HG02610 (cell line): ENCODE measurements around the gene OSBPL3.

Experiments used
- ATAC-seq: cut with Tn5 transposase; IDR thresholded peaks from one replicate; pipeline ENCODE4 v1.9.1; 2021; ENCODE audit warnings: mild to moderate bottlenecking, moderate library complexity; ENCODE audit not compliant: unreplicated experiment

Gene OSBPL3

DNA sequence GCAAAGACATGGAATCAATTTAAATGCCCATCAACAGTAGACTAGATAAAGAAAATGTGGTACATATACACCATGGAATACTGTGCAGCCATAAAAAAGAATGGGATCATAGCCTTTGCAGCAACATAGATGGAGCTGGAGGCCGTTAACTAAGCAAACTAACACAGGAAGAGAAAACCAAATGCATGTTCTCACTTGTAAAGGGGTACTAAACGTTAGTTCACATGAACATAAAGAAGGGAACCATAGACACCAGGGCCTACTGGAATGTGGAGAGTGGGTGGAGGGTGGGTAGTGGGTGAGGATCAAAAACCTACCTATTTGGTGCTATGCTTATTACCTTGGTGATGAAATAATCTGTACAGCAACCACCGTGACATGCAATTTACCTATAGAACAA lies 144.3 kb downstream of the OSBPL3 start:
- no peak for ATAC-seq

DNA sequence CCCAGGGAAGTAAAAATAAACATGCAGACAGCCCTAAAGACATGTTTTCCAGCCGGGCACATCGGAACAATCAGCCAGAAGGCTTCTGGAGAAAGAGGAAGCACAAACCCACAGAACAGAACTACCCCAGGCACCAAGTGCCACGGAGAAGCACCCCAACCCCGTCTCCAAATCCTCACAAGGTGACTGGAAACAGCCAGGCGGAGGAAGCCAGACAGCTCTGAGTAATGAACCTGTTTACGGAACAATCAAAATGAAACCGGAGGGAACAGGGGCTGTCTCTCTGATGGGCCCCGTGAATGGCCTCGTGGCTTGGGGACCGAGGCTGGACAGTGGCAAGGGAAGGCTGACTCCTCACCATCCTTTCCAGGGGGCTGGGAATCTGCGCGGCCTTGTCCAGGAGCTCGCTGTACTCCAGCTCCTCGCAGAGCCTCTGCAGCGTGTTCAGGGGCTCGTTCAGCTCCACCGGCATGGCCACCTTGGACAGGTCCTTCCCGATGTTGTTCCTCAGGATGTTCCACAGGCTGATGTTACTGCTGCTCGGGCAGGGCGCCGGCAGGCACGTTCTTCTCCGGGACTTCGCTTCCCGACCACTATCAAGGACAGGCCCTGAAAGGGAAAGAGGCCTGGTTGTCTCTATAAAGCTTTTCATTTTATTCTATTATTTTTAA lies 145.7 kb downstream of the OSBPL3 start:
- peak; percentile 64 for ATAC-seq

DNA sequence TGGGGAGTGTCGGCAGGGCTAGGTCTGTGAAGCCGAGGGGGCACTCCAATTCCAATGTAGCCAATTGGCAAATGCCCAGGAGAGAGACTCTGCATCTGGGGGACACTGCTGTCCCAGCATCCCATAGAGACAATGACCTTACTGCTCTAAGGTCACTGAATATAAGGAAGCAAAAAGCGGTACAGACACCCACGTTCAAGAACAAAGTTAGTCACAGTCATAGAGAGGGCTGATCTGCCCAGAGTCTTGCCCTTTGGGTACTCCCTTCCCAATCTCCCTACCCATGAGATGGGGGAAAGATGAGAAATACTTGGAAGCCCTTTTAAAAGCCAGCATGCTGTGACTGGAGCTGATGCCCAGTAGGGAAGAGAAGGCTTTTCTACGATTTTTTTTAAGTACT lies 146.4 kb downstream of the OSBPL3 start:
- ATAC-seq, result no peak

DNA sequence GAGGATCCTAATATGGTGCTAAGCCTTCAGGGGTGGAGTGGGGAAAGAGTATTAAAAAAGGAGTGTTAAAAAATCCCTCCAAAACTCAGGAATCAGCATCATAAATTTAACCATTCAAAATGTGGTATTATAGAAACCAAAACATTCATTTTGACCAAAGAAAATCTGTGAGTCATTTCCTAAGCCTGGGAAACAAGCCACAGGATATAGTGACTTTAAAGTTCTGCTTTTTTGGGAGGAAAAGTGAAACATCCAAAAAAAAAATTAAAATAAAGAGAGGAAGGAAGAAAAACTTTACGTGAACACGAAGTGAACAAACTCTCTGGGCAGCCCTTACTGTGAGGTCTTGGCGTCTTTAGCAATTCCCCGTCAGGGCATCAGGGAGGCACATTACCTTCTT lies 148.7 kb downstream of the OSBPL3 start:
- no peak for ATAC-seq

DNA sequence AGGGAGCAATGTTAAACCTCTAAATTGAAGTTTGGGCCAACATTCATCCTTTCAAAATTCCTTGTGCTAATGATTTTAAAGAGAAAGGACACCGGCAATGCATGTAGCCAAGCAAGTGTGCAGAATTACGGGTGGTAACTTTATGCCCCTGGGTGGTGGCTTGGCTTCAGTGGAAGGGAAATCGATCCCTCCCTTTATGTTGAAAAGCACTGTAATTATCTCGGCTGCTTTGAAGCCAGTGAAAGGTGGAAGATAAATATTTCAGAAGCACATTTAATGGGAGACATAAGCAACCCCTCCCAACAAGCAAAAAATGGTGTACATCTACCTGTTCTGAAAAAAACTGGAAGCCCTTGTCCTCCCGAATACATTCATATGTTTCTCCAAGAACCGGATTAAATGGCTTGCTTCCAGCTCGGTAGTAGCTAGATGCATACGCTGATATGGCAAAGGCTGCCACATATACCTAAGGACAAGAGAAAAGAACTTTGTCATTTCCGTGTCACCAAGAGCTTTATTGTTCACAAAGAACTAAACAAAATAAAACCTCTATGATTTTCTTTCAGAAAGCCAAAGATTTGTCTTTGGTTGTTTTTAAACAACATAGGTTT lies 149.4 kb downstream of the OSBPL3 start:
- ATAC-seq, result no peak

DNA sequence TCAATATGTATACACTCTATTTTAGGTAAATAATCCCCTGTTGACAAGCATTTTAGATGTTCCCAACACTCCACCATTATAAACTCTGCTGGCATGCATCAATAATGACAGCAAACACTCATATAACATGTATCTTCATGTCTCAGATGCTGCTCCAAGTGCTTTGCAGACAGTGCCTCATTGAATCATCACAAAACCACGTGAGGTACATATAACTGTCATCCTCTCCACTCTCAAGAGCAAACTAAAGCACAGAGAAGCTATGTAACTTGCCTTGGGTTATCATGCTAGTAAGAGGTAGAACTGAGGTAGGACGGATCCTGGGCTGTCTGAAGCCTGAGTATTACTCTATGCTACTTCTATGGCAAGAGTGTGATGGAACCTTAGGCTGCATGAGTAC lies 150.2 kb downstream of the OSBPL3 start:
- ATAC-seq, result peak; percentile 39

DNA sequence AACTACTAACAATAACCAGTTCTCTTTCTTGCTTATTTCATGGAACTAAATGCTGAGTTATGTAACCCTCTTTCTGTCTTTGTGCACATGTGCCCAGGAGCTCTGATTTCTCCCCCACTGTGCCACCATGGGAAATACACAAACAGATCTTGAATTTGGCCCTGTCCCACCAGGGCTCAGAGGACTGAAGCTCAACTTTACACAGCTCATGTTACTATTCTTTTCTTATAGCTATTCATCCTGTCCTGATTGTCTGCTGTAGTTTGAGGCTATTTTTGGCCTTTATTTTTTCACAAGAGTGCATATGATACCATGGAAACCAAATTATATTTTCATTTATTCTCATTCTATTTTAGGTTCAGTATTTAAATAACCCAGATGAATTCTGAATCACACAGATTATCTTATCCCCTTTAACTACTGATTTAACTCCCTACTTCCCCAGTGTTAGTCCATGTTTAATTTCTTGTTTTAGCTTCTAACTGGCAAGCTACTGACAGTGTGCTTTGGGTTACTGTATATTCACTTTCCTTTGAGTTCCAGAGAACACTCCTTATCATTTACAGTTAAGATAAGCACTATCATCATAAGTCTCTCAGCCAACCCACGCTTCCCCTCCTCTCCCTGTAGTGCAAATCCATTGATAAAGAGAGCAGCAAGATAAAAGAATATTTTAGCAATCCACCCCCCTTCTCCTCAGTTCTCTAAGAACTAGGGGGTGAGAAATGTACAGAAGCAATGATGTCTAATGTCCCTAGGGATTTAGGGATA lies 150.9 kb downstream of the OSBPL3 start:
- ATAC-seq, result no peak

DNA sequence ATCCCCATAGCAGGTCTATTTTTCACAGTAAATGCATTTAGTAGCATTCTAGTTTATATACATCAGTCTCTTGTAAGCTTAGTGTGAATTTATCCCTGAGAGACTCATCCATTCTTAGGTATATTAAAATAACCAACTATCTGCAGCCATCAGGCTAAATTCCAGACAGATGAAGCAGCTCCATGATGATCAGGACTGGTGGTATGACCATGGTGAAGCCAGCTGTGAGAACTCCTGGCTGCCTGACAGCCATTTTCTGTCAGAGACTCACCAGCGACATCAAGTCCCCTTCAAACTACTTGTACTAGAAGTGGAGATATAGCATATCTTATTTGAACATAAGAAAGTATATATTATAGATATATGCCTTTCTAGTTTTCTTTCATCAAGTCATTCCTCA lies 152.4 kb downstream of the OSBPL3 start:
- no peak for ATAC-seq

DNA sequence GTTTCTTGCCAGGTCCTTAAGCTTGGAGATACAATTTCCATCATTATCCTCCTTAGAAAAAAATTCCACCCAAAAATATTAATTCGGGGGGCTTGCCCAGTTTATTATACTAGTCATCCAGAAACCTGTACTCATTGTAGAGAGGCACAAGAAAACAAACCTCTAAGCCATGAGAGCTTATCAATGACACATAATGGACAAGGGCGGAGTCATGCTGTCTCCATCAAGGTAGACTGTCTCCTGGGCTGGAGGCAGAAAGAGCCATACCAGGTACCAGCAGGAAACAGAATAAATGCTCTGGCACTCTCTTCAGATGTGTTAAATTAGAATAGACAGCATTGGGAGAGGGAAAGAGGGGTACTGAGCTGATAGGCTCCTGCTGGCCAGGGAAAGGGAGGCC lies 153.0 kb downstream of the OSBPL3 start:
- no peak for ATAC-seq

DNA sequence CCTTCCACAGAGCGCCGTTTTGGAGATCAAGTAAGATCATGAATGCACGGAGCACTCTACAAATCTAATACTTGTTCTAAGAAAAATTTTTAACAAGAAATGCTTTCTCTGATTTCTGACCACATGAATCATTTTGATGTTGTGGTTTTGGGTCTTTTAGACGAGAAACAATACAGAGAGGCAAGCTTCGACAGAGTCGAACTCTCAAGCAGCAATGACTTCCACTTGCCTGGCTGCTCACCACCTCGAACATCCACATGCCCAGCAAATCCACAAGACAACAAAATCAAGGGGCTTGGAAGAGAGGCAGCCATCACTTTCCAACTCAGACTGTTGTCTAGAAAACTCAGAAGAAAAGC lies 153.3 kb downstream of the OSBPL3 start:
- no peak for ATAC-seq

DNA sequence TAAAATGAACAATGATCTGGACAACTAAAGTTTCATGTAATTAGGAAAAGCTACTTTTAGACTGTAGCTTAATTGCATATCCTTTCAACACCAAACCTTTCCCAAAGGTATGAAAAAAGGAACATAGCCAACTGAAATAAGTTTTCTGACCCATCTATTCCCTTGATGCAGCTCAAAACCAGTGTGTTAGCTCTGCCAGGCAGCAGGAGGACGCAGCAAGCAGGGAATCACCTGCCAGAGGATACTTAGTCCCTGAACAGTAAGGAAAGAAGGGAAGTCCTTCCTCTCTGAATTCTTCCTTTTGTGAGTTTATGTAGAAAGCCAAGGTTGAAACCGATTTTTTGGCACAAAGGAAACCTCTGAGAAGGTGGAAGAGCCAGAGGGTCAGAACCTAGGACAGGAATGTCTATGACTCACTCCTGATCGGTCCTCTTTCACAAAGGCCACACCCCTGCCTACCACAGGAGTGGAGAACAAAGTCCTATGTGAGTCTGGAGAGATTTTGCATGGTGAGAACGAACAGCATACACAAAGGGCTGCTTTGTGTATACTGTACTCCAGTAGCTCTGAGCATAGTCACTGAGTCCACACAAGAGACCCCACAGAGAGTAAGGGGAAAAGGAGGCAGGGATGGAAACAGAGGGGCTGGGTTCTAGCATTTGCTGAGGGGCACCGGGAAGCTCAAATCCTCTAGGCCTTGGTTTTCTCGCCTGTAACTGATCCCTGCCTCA lies 153.9 kb downstream of the OSBPL3 start:
- no peak for ATAC-seq

DNA sequence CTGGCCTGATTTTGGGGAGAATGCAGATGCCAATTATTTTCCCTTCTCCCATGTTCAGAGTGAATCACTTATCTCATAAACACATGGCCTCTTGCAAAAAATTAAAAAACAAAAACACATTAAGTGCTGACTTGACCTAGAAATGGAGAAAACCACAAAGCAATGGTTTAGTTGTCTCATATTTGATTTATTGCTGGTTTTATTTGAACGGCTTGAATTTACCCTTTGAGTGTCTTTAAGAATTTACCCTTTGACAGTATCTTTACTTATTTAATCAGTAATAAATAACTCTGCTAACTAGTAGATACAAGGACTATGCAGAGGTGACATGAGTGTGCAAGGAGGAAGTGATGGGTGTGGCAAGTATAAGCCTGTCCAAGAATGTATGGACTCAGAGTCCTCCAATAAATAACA lies 154.6 kb downstream of the OSBPL3 start:
- ATAC-seq, result no peak

DNA sequence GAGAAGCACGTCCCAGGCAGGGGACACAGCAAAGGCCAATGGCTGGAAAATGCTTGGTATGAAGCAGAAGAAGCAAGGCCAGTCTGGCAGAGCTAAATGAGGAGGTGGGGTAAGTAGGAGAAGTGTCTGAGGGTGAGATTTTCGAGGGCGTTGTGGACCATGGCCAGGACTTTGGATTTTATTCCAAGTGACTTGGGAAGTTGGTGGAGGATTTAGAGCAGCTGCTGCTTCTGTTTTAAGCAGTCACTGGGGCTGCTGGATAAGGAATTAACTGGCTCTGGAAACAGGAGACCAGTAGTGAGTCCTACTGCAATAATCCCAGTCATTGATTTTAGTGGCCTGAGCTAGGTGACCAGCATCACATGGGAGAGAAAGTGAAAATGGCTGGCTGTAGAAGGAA lies 155.1 kb downstream of the OSBPL3 start:
- ATAC-seq, result no peak

DNA sequence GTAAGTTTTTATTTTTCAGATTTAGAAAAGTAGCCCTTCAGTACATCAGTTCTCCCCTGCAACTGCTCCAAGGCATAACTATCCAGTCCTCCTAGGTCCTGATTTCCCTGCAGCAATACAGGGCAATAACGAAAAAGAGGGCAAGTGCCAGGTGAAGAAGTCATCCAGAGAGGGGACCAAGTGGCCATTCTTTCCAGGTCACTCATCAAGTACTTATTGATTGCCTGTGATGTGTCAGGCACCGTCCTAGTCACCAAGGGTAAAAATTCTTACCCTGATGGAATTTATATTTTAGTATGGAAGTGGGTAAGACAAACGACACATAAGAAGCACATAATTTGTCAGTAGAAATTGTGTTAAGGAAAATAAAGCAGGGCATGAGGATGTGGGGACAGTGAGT lies 155.6 kb downstream of the OSBPL3 start:
- ATAC-seq, result no peak

DNA sequence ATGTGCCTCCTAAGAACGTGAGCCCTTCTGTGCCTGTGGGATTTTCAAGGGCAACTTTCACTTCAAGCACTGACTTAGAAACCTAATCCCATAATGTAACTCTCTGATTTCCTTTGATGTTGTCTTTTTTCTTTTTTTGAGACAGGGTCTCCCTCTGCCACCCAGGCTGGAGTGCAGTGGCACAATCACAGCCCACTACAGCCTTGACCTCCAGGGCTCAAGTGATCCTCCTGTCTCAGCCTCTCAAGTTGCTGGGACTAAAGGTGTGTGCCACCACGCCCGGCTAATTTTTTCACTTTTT lies 158.3 kb downstream of the OSBPL3 start:
- ATAC-seq, result no peak

DNA sequence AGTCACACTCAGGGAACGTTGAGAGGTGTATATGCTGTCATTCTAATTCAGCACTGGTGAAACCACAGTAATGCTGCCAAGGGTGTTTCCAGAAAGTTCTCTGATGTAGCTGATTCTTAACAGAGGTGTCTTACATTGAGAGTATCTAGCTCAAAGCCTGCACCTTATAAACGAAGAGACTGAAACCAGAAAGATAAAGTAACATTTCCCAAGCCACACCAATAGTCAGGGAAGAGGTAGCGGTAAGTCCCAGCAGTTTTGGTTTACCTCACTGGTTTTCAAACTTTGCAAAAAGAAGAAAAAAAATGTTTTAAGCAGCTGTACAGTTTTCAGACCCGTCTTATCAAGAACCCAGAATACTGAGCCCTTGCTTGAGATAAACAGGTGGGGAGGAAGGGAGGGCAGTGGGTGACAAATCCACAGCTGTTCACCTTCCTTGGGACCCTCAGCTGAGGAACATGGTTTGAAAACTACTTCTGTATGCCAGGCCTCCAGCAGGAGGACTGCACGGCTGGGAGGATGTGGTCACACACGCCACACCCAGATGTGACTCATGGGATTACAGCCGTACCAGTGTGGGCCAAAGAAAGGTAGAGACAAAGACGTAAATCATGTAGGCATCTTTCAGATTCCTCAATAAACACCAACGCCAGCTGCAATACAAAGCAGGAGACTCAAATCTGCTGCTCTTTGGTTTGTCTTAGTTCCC lies 158.8 kb downstream of the OSBPL3 start:
- peak; percentile 85 for ATAC-seq

DNA sequence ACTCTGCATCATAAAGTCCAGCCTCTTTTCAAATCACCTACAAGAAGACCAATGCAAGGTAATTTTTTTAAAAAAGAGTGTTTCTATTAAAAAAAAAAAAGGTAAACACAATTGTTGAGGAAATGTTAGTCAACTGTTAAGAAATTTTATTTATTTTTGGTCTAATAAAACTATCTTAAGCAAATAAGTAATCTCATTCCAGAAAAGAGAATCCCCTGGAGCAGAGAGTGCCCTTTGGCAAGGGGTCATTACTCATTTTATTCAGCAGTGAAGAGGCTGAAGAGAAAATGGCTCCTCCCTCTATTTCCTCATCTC lies 159.3 kb downstream of the OSBPL3 start:
- ATAC-seq, result no peak

DNA sequence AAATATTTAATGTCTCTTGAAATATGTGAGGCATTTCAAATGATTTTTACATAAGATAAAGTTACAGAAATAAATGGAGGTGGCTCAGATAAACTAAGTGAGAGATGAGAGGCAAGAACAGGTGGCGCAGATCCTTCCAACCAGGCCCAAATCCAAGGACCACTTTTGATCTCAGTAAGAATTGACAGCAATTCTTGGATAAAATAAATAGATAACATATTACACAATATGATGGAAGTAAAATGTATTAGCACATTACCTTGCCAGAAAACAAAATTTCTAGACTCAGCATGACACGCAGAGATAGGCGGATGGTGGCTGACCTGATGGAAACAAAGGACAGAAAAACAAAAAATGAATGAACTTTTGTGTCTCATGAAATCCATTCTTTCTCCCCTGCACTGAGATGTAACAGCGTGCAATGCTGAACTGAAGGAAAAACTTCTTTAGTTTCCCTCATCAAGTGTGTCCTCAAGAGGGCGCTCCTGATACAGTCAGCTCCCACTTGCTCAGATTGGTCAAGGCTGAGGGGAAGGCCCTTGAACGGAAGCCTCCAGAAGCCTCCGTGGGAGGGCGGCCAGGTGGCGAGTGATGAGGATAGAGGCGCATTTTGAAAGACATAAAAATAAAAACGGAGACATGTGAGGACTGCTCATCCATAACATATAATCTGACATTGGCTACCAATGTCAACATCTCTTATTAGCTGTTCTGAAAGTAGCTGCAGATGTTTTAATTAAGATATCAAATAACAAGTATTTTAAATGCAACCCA lies 159.9 kb downstream of the OSBPL3 start:
- ATAC-seq, result peak; percentile 53

DNA sequence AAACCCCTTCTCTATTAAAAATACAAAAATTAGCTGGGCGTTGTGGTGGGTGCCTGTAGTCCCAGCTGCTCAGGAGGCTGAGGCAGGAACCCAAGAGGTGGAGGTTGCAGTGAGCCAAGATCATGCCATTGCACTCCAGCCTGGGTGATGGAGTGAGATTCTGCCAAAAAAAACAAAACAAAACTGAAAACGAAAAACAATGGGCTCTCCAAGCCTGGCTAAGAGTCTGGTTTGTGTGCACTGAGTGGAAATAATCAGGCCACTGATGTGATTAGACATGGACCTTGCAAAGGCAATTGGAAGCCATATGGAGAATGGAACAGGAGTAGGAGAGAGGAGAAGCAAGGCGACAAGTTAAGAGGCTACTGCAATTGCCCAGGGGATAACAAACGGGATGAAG lies 162.6 kb downstream of the OSBPL3 start:
- ATAC-seq, result no peak

DNA sequence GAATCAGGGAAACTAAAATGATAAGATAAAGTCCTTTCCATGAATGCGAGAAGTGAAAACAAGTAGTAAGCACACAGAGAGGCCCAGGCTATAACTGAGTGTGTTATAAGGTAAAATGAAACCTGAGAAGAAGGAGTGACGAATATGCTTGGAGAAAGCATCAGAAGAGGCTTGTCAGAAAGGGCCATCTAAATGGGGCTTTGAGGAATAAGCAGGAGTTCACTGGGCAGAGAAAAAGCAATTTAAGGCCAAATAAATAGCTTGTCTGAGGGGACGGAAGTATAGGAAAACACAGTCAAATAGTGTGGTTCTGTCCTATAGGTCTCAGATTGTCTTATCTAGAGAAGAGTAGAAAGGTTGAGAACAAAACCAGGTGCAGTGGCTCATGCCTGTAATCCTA lies 163.1 kb downstream of the OSBPL3 start:
- no peak for ATAC-seq
